GM18873 (cell line): Measurements from ENCODE around the gene CCDC192.

Source experiments
- ATAC-seq: cut with Tn5 transposase; IDR thresholded peaks from one replicate; pipeline ENCODE4 v1.9.1; 2021; ENCODE audit warnings: mild to moderate bottlenecking, moderate library complexity, moderate number of reproducible peaks; ENCODE audit not compliant: unreplicated experiment, low FRiP score

The CCDC192 gene

DNA sequence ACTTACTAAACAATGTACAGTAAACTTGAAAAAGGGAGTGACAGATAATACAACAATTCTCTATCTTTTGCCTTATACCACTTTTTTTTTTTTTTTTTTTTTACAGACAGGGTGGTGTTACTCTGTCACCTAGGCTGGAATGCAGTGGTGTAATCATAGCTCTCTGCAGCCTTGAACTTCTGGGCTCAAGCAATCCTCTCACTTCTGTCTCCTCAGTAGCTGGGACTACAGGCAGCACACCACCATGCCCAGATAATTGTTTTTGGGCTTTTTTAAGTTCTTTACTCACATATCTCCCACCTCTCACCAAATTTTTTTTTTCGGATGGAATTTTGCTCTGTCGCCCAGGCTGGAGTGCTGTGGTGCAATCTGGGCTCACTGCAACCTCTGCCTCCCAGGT is 208.4 kb downstream of the CCDC192 start:
- ATAC-seq = no peak

- no peak for ATAC-seq
Measured at GRCh38 chr5:127912411-127912810, 209.2 kb downstream of the CCDC192 start.

DNA sequence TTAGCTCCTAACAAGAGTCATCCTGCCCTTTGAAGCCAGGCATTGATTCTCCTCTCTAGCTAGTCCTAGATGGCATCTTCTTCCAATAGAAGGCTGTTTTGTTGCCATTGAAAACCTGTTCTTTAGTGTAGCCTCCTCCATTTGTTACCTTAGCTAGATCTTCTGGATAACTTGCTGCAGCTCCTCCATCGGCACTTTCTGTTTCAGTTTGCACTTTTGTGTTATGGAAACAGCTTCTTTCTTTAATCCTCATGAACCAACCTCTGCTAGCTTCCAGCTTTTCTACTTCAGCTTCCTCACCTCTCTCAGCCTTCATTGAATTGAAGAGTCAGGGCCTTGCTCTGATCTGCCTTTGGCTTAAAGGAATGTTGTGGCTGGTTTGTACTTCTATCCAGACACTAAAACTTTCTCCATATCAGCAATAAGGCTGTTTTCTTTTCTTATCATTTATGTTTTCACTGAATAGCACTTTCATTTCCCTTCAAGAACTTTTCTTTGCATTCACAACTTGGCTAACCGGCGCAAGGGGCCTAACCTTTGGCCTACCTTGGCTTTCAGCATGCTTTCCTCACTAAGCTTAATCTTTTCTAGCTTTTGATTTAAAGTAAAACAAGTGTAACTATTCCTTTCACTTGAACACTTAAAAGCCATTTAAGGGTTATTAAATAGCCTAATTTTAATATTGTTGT is 213.8 kb downstream of the CCDC192 start:
- ATAC-seq = no peak

DNA sequence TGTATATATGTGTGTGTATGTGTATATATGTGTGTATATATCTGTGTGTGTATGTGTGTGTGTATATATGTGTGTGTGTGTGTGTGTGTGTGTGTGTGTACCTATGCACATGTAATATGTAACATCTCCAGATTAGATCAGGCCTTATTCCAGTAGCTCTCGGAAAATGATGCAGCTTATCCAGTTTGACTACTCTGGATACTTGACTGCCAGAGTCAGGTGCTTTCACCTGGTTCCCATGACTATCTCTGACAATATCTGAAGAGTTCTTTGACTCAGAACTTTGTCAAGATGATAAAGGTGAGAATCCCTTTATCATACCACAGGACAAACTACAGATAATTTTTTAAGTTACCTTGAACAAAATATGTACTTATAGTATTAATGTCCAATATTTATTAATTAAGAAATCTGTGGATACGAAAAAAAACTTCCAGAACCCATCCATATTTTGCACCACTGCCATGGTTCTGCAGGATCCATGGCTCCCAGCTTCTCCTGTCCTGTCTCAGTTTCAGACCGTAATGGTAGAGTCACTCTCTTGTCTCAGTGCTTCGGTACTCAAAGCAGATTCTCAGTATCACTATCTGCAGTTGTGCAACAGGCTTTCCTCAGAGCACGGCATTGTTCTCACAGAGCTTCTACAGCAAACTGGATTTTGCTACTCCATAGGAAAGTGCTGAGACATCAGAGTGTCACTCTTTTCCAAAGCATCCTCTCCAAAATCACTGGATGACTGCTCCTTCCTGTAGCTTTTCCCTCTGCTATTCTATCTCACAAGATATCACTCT is 216.0 kb downstream of the CCDC192 start:
- ATAC-seq = no peak

DNA sequence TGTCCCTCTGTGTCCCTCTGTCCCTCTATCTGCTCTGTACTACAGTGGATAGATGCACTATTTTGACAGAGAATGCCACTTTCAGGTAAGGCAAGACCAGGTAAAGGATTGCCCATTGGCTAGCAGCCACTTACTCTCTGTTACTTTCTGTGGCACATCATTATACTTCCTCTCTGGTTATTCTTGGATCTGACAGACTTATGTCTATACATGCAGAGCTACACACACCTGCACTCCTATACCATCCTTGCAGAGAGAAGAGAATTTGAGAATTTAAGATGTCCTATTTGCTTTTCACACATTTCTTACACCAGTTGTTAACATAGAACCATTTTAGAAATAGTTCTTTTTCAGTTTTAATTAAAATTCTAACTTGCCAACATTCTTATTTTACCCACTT is 216.6 kb downstream of the CCDC192 start:
- no peak for ATAC-seq

DNA sequence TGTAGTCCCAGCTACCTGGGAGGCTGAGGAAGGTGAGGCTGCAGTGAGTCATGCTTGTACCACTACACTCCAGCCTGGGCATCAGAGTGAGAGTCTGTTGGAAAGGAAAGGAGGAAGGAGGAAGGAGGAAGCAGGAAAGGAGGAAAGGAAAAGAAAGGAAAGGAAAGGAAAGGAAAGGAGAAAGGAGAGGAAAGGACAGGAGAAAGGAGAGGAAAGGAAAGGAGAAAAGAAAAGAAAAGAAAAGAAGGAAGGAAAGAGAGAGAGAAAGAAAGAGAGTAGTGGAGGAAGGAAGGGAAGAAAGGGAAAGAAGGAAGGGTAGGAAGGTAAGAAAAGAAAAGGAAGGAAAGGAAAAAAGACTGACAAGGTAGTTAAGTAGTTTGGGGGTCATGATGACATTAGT is 217.7 kb downstream of the CCDC192 start:
- no peak for ATAC-seq

DNA sequence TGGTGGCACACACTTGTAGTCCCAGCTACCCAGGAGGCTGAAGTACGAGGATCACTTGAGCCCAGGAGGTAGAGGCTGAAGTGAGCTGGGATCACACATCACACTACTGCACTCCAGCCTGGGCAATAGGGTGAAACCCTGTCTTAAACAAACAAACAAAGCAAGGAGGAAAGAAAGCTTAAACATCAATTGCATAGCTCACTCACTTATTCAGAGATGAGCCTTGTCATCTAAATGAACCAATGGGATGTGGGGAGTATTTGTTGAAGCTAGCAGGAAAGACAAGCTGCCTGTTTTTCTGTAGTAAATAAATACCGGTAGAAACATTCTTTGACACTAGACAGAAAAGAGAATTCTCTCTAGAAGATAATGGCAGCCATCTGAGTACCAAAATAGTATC is 219.4 kb downstream of the CCDC192 start:
- ATAC-seq = no peak

- no peak for ATAC-seq
Measured at GRCh38 chr5:127923804-127924570, 220.8 kb downstream of the CCDC192 start.

- no peak for ATAC-seq
Measured at GRCh38 chr5:127924606-127925005, 221.4 kb downstream of the CCDC192 start.

DNA sequence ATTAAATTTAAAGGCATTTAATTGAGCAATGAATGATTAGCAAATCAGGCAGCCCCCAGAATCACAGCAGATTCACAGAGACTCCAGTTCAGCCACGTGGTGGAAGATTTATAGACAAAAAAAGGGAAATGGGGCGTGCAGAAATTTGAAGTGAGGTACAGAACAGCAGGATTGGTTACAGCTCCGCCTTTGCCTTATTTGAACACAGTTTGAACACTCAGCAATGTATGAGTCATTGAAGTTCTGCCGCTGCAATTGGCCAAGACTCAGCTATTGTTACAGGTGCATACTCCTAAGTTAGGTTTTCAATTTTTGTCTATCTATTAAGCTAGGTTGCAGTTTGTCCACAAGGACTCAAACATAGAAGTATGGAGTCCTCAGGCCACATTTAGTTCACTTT is 222.7 kb downstream of the CCDC192 start:
- no peak for ATAC-seq

GRCh38 chr5:127926974-127927373 is 223.8 kb downstream of the CCDC192 start:
- ATAC-seq = no peak

DNA sequence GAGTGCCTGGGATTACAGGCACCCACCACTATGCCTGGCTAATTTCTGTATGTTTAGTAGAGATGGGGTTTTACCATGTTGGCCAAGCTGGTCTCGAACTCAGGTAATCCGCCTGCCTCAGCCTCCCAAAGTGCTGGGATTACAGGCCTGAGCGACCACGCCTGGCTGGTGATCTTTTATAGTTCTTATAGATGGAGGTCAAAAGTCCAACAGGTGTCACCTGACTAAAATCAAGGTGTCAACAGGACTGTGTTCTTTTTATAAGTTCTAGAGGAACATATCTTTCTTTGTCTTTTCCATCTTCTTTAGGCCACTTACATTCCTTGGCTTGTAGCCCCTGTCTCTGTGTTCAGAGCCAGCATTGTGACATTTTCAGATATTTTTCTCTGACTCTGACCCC is 224.9 kb downstream of the CCDC192 start:
- ATAC-seq = no peak

GRCh38 chr5:127930311-127930710 is 227.1 kb downstream of the CCDC192 start:
- no peak for ATAC-seq

- ATAC-seq = no peak
Measured at GRCh38 chr5:127931396-127931795, 228.2 kb downstream of the CCDC192 start.

DNA sequence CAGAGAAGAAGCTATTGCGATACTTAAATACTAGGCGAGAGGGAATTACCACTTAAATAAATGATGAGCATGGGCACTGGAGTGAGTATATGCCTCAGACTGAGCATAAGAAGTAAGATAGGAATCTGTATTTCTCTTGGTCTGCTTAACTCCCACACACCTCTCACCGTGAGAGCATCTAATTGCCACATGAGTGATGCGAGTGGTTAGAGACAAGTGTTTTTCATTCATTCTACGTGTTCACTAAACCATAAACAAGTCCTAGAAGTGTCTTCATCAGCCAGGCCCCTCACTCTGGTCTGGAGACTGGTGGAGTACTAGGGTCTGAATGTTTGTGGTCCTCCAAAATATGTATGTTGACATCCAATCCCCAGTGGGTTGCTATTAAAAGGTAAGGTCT is 230.2 kb downstream of the CCDC192 start:
- no peak for ATAC-seq

GRCh38 chr5:127934791-127935256 is 231.6 kb downstream of the CCDC192 start:
- ATAC-seq = no peak

DNA sequence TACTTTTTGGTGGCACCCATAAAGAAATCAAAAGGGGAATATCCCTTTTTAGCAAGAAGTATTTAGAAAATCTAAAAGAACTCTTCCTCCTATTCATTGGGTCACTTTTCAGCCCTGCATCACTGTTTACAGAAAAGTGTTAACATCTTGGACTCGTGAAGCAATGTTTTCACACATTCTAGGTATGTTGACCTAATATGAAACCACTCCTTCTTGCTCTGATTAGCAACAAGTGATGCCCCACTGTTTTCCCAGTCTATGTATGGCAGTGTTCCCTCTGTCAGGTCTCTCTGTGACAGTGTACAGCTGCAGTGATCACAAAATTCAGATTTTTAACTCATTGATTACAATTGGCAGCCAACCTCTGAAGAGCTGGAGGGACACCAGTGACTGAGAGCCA is 232.2 kb downstream of the CCDC192 start:
- ATAC-seq = no peak

DNA sequence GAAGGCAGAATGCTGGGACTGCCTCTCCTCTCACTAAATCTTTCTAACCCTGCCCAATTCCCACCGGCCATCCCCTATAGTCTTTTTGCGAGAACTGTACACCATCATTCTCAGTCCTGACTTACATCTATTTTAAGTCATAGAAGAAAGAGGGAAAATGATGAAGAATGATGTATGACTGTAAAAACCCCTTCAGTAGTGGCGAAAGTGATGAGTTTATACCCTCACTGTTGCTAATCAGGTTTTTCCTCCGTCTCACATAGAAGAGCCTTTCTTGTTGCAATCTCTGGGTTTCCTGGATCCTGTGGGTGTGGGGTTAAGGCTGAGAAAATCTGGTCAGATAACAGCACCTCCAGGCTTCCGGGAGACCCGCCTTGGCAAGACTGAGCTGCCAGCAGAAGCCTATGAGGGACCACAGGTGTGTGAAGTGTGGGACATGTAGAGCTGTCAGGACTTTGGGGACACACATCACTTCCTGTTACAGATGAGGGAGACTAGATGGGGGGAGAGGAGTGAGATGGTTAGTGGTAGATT is 233.3 kb downstream of the CCDC192 start:
- ATAC-seq = no peak

DNA sequence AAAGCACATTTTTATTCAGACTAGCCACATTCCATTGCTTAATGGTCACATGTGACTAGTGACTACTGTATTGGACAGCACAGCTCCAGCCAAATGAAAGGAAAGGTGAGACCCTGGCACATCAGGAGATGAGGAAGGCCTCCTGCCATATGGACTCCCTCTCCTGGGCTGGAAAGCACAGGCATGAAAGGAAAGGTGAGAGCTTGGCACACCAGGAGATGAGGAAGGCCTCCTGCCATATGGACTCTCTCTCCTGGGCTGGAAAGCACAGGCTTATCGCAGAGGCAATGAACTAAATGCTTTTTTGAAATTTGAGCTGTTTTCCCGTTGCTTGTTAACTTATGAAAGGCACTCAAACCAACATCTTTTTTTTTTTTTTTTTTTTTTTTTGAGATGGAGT is 235.6 kb downstream of the CCDC192 start:
- ATAC-seq = no peak

DNA sequence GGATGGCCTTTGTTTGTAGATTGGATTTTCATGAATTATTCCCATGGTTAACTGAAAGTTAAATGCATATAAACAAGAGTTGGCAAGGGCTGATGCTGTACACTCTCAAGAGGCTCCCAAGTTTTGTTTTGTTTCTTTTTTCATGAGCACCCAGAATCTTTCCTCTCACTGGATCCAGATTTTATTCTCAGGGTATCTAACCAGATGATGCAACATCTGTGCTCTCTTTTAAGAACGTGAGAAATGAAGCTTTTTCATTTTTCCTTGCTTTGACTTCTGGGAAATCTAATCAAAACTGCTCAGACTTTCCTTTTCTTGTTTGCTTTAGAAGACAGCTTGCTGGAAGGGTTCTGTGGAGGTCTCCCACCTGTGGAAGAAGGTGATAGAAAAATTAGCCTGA is 237.7 kb downstream of the CCDC192 start:
- no peak for ATAC-seq

DNA sequence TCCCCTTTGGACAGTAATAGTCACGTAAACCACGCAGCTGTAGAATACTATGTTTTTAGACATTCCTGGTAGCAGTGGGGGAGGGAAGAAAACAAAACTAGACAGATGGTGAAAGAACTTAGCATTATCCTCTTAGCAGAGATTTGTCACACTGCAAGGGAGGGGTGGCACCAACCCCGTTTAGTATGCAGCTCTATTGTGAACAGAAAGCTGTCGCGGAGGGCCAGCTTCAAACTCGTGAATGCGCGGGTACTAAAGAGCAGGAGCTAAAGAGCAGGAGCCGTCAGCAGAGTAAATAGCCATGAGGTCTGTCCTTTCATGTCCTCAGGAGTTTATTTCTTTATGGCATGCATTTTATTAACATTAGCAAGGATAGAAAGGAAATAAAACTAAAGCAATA is 238.5 kb downstream of the CCDC192 start:
- ATAC-seq = no peak
